Activated naive CD4-positive, alpha-beta T cell treated with anti-CD3 and anti-CD28 coated beads, Interleukin-2, amount 50 U/mL, for 72 hours (primary cell): ENCODE data around the gene RANBP17. TPM values are rescaled to one million over a fixed set of nuclear protein-coding genes. Genes with fewer than 3 reads are reported as not detected.
"Not testable (repeated sequence)": the region's sequence is repeated elsewhere in the genome, so short reads cannot be mapped to it uniquely, and the experiment has no call there.

Source experiments
- ATAC-seq, 2 donors: fragments of 150-1000 bp; cut with Tn5 transposase; 2 replicates each; pipeline ENCODE4 v1.10.0; 2021; ENCODE audit warnings: mild to moderate bottlenecking in 2 of 2, moderate library complexity in 2 of 2
- DNase-seq, 2 donors: peaks; one replicate each; pipeline ENCODE4 v3.0.0; 2021 to 2022; ENCODE audit warnings: low spot score in 2 of 2
- H3K27ac Mint-ChIP-seq, 2 donors: one replicate each; pipeline ENCODE4 v1.8.0; 2022; ENCODE audit warnings: mild to moderate bottlenecking in 2 of 2, mixed read lengths in 2 of 2
- H3K36me3 Mint-ChIP-seq, 2 donors: one replicate each; pipeline ENCODE4 v1.8.0; 2022; ENCODE audit warnings: mixed read lengths in 2 of 2
- H3K9me3 Mint-ChIP-seq, 2 donors: one replicate each; pipeline ENCODE4 v1.8.0; 2022; ENCODE audit warnings: mixed read lengths in 2 of 2
- total RNA-seq, 2 donors: library from RNA; stranded (reverse); gene quantifications; one replicate each; pipeline ENCODE4 v1.2.3, GENCODE V29; 2022

RANBP17 gene
- total RNA-seq: not detected

DNA sequence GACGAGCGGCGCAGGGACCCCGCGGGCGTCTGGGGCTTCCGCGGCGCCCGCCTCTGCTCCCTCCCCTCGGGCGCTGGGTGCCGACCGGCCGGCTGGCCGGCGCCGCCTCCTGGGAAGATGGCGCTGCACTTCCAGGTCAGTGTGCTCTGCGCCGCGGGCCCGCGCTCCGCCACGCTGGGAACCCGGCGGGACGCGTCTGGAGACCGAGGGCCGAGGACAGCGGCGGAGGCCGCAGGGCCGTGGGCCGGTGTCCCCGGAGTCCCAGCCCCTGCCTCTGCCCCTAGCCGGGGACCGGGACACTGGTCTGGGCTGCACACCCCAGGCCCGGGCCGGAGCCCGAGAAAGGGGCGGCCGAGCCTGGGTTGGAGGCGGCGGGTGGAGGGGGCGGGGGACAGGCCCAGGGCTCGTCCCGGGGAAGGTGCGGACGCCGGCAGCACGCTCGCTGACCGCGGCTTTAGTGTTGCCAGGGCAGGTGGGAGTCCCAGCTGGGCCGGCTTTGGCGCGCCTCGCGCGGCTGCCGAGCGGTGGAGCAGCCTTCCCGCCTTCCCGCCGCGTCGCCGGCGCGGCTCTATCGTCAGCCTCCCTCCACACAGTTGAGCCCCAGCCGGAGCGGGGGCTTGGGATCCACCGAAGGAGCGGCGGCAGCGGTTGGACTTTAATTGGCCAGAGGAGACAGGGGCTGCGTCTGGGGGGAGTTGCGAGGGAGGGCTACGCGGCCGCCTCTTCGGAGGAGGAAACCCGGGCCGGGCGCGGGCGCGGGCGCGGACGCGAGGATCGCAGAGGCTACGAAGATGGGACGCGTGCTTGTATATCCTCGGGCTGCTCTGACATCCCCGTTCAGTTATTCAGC is at the start of gene RANBP17:
Gene RANBP17, plus strand, starts transcription at position 102 of the 850 bp plus-strand sequence.
- peak in 1 of 2 donors; percentile 30 for ATAC-seq
- DNase-seq: no peak
- Mint-ChIP-seq H3K36me3 (peaks cover 28 to 35% of the 10 kb centered on the region in 2 donors), H3K27ac (no peak within 1 kb of the TSS), H3K9me3 (peaks cover 34% of the 10 kb centered on the region in 2 donors)

DNA sequence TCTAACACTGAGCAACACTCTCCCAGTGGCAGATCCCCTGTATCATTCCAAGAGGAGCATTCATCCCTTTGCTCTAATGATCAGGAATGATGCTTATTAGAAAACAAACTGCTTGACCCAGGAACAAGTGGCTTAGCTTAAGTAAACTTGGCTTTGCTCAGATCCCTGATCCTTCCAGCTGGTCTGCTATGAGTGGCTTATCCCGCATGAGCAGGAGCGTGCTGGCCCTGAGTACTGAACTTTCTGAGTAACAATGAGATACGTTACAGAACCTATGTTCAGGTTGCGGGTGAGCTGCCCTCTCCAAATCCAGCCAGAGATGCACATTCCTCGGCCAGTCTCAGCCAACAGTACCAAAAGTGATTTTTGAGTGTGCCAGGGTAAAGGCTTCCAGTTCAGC is 48.6 kb upstream of the RANBP17 start:
- Mint-ChIP-seq H3K27ac (no peak overlapping the region), H3K36me3 (no peaks in the 10 kb centered on the region), H3K9me3 (no peaks in the 10 kb centered on the region)
- no peak for ATAC-seq
- DNase-seq: no peak

DNA sequence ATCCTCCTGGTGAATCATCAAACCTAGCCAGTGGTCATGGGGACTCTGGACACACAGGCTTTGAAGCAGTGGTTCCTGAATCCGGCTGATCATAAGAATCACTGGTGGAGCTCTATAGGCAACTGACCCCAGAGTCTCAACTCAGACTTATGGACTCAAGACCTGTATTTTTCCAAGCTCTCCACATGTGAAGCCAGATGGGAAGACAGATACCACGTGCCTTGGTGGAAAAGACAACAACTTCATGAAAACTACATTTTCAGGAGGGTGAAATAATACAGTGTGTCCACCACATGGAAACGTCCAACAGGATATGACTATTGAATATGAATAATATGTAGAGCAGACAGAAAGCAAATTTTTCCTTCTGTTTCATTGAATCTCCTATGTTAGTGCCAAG is 44.6 kb upstream of the RANBP17 start:
- DNase-seq (no peak), ATAC-seq (no peak)
- no peaks in the 10 kb centered on the region for H3K36me3 Mint-ChIP-seq
- no peaks in the 10 kb centered on the region for H3K9me3 Mint-ChIP-seq
- H3K27ac Mint-ChIP-seq: no peak overlapping the region

DNA sequence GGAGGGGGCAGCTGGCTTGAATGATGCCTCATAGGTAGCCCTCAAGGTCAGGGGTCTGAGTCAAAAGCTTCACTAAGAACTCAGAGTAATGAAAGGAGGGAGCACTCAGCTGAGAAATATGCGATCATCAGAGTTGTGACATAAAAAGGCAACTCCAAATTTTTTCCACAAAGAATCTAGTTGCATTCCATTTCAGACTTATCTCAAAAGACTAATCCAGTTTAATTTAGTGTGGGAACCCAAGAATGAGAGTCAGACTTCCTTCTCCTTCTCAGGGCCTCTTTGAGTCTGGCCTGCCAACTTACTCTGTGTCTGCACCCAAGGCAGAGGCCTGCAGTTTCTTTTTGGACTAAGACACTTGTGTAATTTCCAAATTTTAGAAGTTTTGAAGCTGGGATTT is 43.6 kb upstream of the RANBP17 start:
- H3K27ac Mint-ChIP-seq: no peak overlapping the region
- H3K36me3 Mint-ChIP-seq: no peaks in the 10 kb centered on the region
- DNase-seq (no peak), ATAC-seq (no peak)
- no peaks in the 10 kb centered on the region for H3K9me3 Mint-ChIP-seq

DNA sequence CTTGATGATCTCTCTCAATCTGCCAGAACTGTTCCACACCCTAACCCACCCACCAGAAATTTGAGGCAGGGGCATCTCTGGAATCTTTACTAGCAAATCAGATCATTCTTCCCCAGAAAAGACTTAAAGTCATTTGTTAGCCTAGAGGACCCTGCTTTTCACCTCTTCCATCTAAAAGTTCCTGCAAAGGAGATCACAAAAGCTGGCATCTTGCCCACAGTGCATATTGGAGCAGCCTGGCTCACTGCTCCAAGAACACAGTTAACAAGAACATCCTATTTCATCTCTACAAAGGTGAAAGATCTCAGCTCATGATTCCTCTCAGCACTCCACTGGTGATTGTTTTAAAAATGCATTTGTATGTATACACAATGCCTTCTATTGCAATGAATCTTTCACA is 42.0 kb upstream of the RANBP17 start:
- no peaks in the 10 kb centered on the region for H3K9me3 Mint-ChIP-seq
- DNase-seq (no peak), ATAC-seq (no peak)
- no peak overlapping the region for H3K27ac Mint-ChIP-seq
- H3K36me3 Mint-ChIP-seq: no peaks in the 10 kb centered on the region

DNA sequence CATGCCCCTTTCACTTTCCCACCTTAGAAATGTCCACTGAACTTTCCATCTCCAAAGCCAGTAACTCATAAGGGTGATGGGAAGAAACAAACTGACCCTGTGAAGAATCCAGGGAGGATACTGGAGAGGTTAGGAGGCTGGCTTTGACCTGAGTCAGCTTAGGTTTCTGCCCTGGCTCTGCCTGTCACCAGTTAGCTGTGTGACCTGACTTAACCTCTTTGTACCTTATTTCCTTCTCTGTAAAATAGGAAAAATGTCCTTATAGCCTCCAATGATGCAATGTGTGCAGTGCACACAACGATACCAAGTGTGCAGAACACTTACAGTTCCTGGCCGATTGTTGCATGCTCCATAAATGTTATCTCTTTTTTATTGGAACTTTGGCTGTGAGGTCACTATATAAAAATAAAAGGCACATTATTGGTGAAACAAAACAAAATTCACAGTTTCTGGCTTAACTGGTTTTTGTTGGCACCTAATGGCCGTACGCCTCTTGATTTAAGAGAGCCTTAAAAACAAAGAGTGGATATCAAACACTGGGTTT is 40.5 kb upstream of the RANBP17 start:
- no peak overlapping the region for H3K27ac Mint-ChIP-seq
- DNase-seq (no peak), ATAC-seq (no peak)
- H3K9me3 Mint-ChIP-seq: no peaks in the 10 kb centered on the region
- no peaks in the 10 kb centered on the region for H3K36me3 Mint-ChIP-seq

DNA sequence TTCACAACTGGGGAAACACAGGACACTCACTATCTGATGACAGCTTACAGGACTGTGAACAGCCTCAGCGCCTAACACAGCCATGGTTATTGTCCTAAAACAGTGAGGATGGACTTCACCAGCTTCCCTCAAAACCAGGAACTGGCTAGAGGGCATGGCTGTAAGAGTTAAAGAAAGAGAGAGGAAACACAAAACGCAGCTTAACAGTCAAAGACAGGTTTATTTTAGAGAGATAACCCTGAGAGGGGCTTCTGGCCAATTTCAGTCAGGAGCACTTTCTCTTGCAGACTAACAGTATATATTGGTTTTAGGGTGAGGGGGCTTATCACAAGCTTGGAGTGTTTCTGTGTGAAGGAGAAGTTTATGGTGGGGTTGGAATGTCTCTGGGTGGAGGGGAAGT is 35.7 kb upstream of the RANBP17 start:
- H3K27ac Mint-ChIP-seq: no peak overlapping the region
- no peak for DNase-seq
- no peaks in the 10 kb centered on the region for H3K36me3 Mint-ChIP-seq
- no peak for ATAC-seq
- H3K9me3 Mint-ChIP-seq: no peaks in the 10 kb centered on the region

DNA sequence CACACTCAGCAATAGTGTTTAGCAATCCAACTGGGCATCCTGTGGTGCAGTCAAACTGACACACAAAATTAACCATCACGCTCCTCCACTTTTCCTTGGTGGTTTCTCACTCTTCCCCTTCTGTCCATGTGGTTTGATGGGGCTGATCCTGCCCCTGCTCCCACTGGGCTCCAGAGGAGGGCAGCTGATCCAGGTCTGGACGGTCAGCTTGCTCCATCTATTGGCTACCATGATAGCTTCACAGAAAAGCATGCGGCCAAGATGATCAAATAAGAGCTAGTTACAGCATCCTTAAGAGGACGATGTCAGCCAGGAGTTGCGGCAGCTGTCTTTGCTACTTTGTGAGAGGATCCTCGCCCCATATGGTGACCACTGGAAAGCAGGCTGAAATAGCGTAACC is 29.6 kb upstream of the RANBP17 start:
- no peak for ATAC-seq
- H3K36me3 Mint-ChIP-seq: no peaks in the 10 kb centered on the region
- H3K9me3 Mint-ChIP-seq: peaks cover 9 to 12% of the 10 kb centered on the region in 2 donors
- H3K27ac Mint-ChIP-seq: no peak overlapping the region
- DNase-seq: no peak

DNA sequence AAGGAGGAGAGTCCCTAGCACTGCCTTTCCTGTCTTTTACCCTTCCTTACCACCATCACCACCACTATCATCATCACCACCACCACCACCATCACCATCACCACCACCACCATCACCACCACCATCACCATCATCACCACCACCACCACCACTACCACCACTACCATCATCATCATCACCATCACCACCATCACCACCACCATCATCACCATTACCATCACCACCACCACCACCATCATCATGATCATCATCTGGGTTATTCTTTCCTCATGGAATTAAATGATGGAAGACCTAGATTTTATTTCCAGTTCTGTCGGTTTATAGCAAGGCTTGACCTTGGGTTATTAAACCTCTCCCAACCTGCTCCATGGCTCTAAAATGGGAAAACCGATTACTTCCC is 27.8 kb upstream of the RANBP17 start:
- not testable (repeated sequence) for H3K36me3 Mint-ChIP-seq, DNase-seq, H3K27ac Mint-ChIP-seq, ATAC-seq
- peaks cover 9 to 12% of the 10 kb centered on the region in 2 donors for H3K9me3 Mint-ChIP-seq

DNA sequence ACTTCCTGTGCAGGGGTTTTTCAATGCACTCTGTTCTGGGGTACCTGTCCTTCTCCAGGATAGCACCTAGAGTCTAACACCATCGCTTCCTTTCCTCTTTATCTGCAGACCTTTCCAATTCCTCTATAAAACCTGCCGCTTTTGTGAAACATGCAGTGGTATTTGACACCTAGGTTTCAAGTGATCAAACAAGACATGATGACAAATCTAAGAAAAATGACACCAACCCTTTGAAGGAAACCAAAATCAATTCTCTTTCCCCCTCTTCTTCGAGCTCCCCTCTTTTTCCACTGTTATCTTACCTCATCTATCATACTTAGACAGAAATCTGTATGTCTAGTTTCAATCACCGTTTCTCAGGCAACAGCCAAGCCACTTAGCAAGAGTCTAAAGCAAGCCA is 25.6 kb upstream of the RANBP17 start:
- ATAC-seq: no peak
- Mint-ChIP-seq H3K36me3 (no peaks in the 10 kb centered on the region), H3K27ac (no peak overlapping the region), H3K9me3 (peaks cover 9 to 12% of the 10 kb centered on the region in 2 donors)
- no peak for DNase-seq

DNA sequence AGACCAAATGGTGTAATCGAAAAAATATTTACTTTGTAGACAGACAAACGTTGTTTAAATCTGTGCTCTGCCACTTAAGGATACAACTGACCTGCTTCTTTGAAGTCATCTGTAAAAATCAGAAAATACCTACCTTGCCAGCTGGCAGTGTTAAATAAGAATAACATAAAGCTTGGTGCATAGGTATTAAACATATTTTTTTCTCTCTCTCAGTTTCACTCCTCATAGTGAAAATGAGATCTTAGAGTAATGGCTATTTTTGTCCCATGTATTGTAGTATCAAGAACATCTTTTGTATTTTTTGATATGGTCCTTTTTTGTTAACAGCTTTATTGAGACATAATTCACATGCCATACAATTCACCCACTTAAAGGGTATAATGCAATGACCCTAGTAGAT is 17.9 kb upstream of the RANBP17 start:
- no peak overlapping the region for H3K27ac Mint-ChIP-seq
- ATAC-seq (no peak), DNase-seq (no peak)
- H3K9me3 Mint-ChIP-seq: no peaks in the 10 kb centered on the region
- H3K36me3 Mint-ChIP-seq: no peaks in the 10 kb centered on the region

DNA sequence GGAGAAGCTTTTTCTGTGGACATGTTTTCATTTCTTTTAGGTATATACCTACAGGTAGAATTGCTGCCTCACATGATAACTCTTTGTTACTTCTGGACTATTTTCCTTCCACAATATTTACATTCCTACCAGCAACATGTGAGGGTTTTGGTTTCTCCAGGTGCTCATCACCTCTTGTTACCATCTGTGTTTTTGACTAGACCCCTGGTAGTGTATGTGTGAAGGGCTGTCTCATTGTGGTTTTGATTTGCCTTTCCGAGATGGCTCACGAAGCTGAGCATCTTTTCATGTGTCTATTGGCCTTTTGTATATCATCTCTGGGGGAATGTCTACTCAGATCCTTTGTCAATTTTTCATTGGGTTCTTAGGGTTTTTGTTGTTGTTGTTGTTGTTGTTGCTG is 17.2 kb upstream of the RANBP17 start:
- DNase-seq: no peak
- ATAC-seq: no peak
- no peaks in the 10 kb centered on the region for H3K9me3 Mint-ChIP-seq
- H3K27ac Mint-ChIP-seq: no peak overlapping the region
- H3K36me3 Mint-ChIP-seq: no peaks in the 10 kb centered on the region

DNA sequence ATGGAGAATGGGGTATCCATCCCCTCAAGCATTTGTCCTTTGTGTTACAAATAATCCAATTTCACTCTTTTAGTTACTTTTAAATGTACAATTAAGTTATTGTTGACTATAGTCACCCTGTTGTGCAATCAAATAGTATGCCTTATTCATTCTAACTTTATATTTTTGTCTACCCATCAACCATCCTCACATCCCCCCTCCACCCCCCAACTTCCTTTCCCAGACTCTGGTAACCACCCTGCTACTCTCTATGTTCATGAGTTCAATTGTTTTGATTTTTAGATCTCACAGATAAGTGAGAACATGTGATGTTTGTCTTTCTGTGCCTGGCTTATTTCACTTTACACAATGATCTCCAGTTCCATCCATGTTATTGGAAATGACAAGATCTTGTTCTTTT is 15.4 kb upstream of the RANBP17 start:
- no peak overlapping the region for H3K27ac Mint-ChIP-seq
- no peaks in the 10 kb centered on the region for H3K36me3 Mint-ChIP-seq
- DNase-seq: no peak
- H3K9me3 Mint-ChIP-seq: no peaks in the 10 kb centered on the region
- ATAC-seq: no peak

DNA sequence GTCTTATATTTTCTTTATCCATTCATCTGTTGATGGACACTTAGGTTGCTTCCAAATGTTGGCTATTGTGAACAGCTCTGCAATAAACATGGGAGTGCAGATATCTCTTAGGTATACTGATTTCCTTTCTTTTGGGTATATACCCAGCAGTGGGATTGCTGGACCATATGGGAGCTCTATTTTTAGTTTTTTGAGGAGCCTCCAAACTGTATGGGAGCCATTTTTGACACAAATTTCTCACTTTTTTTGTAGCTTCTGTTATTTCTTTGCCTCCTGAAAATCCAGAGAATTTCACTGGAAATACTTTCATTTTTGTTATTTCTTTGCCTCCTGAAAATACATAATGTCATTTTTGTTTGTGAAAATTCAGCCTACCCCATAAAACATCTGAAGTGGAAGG is 15.0 kb upstream of the RANBP17 start:
- H3K9me3 Mint-ChIP-seq: no peaks in the 10 kb centered on the region
- no peaks in the 10 kb centered on the region for H3K36me3 Mint-ChIP-seq
- DNase-seq: no peak
- H3K27ac Mint-ChIP-seq: no peak overlapping the region
- ATAC-seq: no peak

DNA sequence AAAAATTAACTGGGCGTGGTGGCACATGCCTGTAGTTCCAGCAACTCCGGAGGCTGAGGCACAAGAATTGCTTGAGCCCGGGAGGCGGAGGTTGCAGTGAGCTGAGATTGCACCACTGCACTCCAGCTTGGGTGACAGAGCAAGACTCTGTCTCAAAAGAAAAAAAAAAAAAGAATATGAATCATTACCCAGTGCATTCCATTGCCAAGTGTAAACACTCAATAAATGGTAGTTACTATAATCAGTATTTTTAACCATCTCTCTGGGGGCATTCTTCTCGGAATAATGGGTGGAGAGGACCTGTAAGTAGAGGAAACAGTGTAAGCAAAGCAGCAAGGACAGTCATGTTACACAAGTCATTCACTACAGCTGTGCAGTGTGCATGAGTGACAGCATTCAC is 13.8 kb upstream of the RANBP17 start:
- no peaks in the 10 kb centered on the region for H3K9me3 Mint-ChIP-seq
- no peak for DNase-seq
- ATAC-seq: no peak

DNA sequence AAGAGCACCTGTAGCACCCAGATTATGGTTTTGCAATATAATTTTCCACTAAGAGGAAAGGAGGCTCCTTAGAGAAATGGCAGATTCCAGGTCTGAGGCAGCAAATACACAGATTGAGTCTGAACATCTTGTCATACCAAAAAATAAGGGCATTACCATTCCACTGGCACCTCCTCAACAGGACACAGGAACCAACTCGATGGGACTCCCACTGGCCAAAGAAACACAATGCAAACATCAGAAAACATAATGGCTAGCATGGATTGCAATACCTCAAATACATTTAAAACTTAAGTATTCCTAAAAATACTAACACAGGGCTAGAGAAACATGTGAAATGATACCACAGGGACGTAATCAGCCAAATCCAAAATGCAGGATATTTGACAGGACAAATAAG is 12.4 kb upstream of the RANBP17 start:
- Mint-ChIP-seq H3K27ac (no peak overlapping the region), H3K36me3 (no peaks in the 10 kb centered on the region), H3K9me3 (no peaks in the 10 kb centered on the region)
- DNase-seq: no peak
- ATAC-seq: no peak

More for the DNA sequence above, 13.8 kb upstream of the RANBP17 start:
- Mint-ChIP-seq H3K36me3 (no peaks in the 10 kb centered on the region), H3K27ac (no peak overlapping the region)

DNA sequence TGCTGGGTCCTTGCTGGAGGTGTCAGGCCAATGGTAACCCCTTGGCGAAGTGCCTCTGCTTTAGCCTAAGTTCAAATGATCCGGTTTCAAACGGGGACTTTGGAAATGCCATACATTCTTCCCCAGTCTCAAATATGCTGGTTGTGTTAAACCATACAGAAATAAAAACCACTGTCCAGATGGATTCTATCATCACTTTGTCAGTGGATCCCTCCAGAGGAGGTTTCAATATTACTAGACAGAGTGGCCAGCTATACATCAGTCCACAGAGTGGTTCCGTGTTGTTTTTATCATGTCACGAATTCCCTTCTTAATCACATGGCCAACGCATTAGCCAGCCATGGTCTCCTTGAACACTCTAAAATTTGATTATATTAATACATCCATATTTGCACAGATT is 7.3 kb upstream of the RANBP17 start:
- H3K36me3 Mint-ChIP-seq: peaks cover 4 to 11% of the 10 kb centered on the region in 2 donors
- H3K9me3 Mint-ChIP-seq: peaks cover 10% of the 10 kb centered on the region in 2 donors
- ATAC-seq (no peak), DNase-seq (no peak)
- H3K27ac Mint-ChIP-seq: no peak overlapping the region

DNA sequence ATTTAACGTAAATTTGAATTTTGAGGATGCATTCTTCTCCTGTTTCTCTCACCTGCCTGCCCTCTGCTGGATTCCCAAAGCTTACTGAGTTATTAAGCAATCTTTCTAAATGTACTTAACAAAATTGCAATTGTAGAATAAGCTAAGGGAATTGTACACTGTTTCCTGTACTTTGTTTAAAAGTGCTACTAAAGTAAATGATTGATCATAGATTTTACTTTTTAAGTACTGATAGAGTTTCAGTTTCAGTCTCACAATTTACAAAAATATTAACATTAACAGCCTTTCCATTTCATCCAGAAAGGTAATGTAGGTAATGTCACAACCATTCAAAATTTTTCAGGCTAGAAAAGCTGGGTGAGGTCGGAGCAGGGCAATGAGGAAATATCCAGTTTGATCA is 4.8 kb upstream of the RANBP17 start:
- H3K27ac Mint-ChIP-seq: no peak overlapping the region
- peaks cover 24 to 27% of the 10 kb centered on the region in 2 donors for H3K9me3 Mint-ChIP-seq
- peaks cover 20 to 26% of the 10 kb centered on the region in 2 donors for H3K36me3 Mint-ChIP-seq
- DNase-seq (no peak), ATAC-seq (no peak)
